GM19372 (cell line): ENCODE data around the gene PPP1R12A.
"Not testable (repeated sequence)": the region's sequence is repeated elsewhere in the genome, so short reads cannot be mapped to it uniquely, and the experiment has no call there.

Source experiments
- ATAC-seq: cut with Tn5 transposase; IDR thresholded peaks from one replicate; pipeline ENCODE4 v1.9.1; 2021; ENCODE audit warnings: mild to moderate bottlenecking, low read depth, moderate library complexity; ENCODE audit not compliant: unreplicated experiment

PPP1R12A gene

GRCh38 chr12:79897617-79898016, 37.3 kb downstream of the PPP1R12A start:
- ATAC-seq: no peak

GRCh38 chr12:79895804-79896203, 39.1 kb downstream of the PPP1R12A start:
- ATAC-seq: no peak

- ATAC-seq: no peak
These were observed 39.8 kb downstream of the PPP1R12A start for GRCh38 chr12:79895071-79895470.

GRCh38 chr12:79891506-79892162, 43.3 kb downstream of the PPP1R12A start:
- no peak for ATAC-seq

- ATAC-seq: no peak
These were observed 47.0 kb downstream of the PPP1R12A start for GRCh38 chr12:79887890-79888289.

- no peak for ATAC-seq
These were observed 47.9 kb downstream of the PPP1R12A start for GRCh38 chr12:79886917-79887519.

- ATAC-seq: no peak
These were observed 48.9 kb downstream of the PPP1R12A start for GRCh38 chr12:79885911-79886490.

- no peak for ATAC-seq
These were observed 50.4 kb downstream of the PPP1R12A start for GRCh38 chr12:79884401-79885006.

- ATAC-seq: no peak
These were observed 51.7 kb downstream of the PPP1R12A start for GRCh38 chr12:79883216-79883615.

- no peak for ATAC-seq
These were observed 53.5 kb downstream of the PPP1R12A start for GRCh38 chr12:79881351-79881750.

- not testable (repeated sequence) for ATAC-seq
These were observed 56.4 kb downstream of the PPP1R12A start for GRCh38 chr12:79878506-79878905.

GRCh38 chr12:79877246-79877645, 57.7 kb downstream of the PPP1R12A start:
- no peak for ATAC-seq

- ATAC-seq: no peak
These were observed 60.2 kb downstream of the PPP1R12A start for GRCh38 chr12:79874665-79875064.

- ATAC-seq: no peak
These were observed 61.7 kb downstream of the PPP1R12A start for GRCh38 chr12:79873201-79873600.

GRCh38 chr12:79871621-79872020, 63.3 kb downstream of the PPP1R12A start:
- ATAC-seq: no peak

GRCh38 chr12:79870916-79871315, 64.0 kb downstream of the PPP1R12A start:
- no peak for ATAC-seq

- ATAC-seq: no peak
These were observed 75.3 kb downstream of the PPP1R12A start for GRCh38 chr12:79859646-79860045.

GRCh38 chr12:79858518-79858917, 76.4 kb downstream of the PPP1R12A start:
- ATAC-seq: no peak

- ATAC-seq: no peak
These were observed 77.2 kb downstream of the PPP1R12A start for GRCh38 chr12:79857675-79858074.

GRCh38 chr12:79850610-79851299, 84.1 kb downstream of the PPP1R12A start:
- no peak for ATAC-seq

- ATAC-seq: no peak
These were observed 86.6 kb downstream of the PPP1R12A start for GRCh38 chr12:79848339-79848738.
